ENCODE data around the gene CEACAM16.
"Not testable (repeated sequence)": the region's sequence is repeated elsewhere in the genome, so short reads cannot be mapped to it uniquely, and the experiment has no call there.

The CEACAM16 gene

GRCh38 chr19:44704982-44705381 lies 6.0 kb downstream of the CEACAM16 start:
- no peak for DNase-seq

DNA sequence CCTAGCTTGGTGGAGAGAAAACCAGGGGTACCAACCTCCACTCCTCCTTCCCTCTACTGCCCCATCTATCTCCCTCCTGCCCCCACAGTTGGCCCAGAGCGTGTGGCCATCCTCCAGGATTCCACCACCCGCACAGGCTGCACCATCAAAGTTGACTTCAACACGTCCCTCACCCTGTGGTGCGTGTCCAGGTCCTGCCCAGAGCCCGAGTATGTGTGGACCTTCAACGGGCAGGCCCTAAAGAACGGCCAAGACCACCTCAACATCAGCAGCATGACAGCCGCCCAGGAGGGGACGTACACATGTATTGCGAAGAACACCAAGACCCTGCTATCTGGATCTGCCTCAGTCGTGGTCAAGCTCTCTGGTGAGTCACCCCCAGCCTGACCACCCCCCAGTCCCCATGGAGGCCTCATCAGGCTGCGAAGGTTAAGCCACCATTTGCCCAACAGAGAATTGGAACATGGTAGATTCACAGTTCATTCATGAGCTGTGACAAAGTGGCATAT lies 6.6 kb downstream of the CEACAM16 start:
- no peak for DNase-seq

DNA sequence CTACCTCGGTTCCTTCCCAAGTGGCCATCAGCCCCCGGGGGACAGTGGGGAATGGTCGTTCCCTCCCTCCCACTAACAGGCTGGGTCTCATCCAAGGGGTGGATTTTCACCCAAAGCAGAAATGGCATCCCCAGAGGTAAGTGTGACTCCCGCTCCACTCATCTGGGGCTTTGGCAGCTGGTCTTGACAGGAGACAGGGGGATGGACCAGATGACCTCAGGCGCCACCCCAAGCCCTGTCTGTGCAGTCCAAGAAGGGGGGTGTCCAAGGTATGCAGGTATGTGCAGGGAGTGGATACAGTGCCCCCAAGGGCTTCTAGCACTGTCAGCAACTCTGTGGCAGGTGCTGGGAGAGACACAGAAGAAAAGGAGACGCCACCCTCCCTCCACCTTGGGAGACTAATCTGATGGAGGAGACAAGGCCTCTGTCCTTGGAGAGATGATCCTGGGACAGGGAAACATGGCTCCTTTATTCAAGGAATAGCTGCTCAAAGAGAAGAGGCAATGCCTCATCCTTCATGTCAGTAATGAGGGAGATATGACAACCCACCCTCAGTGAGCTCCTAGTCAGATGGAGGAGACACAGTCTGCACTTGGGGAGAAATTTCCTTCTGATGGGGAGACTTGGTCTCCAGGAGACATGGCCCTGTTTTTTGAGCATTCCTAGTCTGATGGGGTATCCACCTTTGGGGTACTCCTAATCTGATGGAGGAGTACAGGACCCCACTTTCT lies 7.7 kb downstream of the CEACAM16 start:
- no peak for DNase-seq

- no peak for DNase-seq
Observed at GRCh38 chr19:44707794-44708193, 8.8 kb downstream of the CEACAM16 start.

- DNase-seq = no peak
Observed at GRCh38 chr19:44708940-44709339, 10.0 kb downstream of the CEACAM16 start.

GRCh38 chr19:44709434-44710266 lies 10.7 kb downstream of the CEACAM16 start:
- DNase-seq = not testable (repeated sequence)

GRCh38 chr19:44710483-44710882 lies 11.5 kb downstream of the CEACAM16 start:
- DNase-seq = no peak

DNA sequence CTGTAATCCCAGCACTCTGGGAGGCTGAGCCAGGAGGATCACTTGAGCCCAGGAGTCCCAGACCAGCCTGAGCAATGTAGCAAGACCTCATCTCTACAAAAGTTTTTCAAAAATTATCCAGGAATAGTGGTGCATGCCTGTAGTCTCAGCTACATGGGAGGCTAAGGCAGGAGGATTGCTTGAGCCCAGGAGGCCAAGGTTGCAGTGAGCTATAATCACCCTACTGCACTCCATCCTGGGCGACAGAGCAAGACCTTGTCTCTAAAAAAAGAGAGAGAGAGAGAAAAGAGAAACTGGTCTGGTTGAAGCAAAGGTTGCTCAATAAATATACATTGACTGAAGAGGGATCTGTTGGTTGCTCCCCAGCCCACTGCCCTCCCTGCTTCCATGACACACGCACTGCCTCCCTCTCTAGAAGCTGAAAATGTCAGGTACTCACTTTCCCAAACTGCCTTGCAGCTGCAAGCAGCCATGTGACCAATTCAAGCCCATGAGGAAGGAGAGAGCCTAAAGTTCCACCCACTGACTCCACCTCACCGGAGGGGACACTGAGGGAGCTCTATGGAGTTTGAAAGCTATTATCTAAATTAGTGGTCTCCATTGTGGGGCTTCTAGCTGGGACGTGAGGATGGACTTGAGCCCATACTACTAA lies 14.0 kb downstream of the CEACAM16 start:
- DNase-seq = no peak

DNA sequence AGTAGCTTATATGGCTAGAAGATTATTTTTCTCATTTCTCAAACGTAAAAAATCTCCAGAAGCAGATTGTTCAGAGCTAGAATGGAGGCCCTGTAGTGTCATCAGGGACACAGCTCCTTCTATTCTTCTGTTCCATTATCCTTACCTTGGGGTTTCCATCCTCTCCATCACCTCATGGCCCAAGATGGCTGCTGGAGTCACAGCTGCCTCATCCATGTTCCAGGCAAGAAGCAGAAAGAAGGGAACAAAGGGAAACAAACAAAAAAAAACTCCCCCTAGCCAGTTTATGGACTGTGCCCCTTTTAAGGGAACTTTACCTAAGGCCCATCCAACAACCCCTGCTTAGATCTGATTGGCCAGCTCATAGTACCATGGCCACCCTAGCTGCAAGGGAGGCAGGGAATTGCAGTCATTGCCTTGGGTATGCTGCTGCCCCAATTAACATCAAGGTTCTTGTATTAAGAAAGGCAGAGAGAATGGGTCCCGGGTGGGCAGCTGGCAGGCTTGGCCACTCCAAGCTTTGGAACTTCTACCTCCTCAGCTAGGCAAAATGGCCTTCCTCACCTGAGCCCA lies 15.7 kb downstream of the CEACAM16 start:
- DNase-seq = no peak

DNA sequence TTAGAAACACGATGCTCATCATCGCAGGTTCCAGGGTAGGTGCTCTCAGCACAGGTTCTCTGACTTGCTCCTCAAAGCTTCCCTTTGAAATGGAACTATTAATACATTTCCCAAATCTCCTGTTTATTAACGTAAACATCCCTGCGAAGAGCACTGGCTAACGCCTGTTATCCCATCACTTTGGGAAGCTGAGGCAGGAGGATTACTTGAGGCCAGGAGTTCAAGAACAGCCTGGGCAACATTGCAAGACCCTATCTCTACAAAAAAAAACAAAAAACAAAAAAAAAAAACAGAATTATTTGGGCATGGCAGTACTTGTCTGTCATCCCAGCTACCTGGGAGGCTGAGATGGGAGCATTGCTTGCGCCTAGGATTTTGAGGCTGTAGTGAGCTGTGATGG lies 18.7 kb downstream of the CEACAM16 start:
- no peak for DNase-seq

GRCh38 chr19:44718441-44719261 lies 19.7 kb downstream of the CEACAM16 start:
- no peak for DNase-seq

GRCh38 chr19:44719262-44719701 lies 20.3 kb downstream of the CEACAM16 start:
- DNase-seq = no peak

DNA sequence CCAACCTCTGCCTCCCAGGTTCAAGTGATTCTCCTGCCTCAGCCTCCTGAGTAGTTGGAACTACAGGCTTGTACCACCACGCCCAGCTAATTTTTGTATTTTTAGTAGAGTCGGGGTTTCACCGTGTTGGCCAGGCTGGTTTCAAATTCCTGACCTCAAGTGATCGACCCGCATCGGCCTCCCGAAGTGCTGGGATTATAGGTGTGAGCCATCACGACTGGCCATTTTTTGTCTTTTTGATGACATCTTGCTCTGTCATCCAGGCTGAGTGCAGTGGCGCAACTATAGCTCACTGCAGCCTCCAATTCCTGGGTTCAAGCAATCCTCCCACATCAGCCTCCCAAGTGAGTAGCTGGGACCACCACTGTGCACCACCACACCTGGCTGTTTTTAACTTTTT lies 21.4 kb downstream of the CEACAM16 start:
- not testable (repeated sequence) for DNase-seq

GRCh38 chr19:44720945-44721344 lies 22.0 kb downstream of the CEACAM16 start:
- DNase-seq = no peak

DNA sequence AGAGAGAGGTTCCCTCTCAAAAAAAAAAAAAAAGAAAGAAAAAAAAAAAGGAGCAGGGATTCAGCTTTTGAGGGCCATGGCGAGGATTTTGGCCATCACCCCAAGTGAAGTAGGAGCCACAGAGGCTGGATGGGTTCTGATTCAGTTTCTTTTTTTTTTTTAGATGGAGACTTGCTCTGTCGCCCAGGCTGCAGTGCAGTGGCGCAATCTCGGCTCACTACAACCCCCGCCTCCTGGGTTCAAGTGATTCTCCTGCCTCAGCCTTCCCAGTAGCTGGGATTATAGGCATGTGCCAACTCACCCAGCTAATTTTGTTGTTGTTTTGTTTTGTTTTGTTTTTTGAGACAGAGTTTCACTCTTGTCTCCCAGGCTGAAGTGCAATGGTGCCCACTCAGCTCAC lies 22.4 kb downstream of the CEACAM16 start:
- not testable (repeated sequence) for DNase-seq

DNA sequence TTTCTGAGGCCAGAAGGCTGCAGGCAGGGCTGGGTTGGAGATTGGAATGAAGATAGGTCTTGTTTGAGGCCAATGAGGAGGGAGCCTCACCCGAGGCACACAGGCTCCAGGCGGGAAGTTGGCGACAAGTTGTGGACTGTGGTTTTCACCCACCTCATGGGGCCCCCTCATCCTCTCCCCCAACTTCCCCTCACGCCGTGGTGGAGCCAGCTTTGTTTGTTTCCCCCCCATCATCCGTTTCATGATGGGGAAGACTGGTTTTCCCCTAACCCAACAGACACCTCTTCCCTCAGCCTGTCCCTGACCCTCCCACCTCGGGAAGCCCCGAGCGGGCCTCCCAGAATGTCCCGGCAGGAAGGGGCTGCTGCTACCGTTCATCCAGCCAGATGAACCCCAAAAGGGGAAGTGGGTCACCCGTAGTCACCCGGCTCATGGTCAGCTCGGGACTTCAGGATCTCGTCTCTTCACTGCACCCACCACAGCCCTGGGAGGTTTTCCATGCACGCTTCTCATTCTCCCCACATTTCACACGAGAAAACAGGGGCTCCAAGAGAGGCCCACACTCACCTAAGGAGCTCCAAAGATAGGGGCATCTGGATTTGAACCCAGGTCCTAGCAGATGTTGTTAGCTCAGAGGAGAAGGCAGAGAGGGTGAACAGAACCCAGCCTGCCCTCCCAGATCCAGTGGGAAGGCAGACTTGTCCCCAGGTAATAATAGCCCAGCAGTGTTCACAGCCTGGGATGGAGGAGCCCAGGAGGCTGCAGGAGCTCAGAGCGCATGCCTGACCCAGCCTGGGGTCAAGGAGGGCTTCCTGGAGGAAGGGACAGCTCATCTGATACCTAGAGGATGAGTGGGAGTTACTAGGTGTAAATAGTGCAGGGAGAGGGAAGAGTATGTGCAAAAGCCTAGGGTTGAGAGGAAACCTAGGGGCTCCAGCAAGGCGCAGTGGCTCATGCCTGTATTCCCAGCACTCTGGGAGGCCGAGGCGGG lies 23.5 kb downstream of the CEACAM16 start:
- DNase-seq = peak in 1 of 2 donors; percentile 46

DNA sequence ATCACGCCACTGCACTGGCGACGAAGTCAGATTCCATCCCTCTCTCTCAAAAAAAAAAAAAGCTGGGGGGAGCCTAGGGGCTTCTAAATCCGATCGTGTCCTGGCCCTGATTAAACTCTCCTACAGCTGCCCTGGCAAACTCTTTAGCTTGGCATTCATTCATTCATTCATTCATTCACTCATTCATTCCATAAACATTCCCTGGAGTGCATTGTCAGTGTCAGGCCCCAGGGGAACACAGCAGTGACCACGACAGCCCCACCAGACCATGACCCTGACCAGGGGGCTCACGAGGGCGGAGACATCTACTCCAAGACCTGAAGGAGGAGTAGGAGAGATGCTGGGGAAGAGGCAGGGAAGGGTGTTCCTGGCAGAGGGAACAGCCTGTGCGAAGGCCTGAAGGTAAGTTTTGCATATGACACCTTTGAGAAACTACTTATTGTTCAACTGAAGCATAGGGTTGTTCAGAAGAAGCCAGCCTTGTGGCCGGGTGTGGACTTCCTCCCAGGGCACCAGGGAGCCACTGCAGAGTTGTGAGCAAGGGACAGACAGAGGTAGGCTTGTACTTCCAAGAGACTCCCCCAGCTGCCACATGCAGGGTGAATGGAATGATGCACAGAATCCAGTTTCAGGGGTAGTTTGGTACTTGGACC lies 24.5 kb downstream of the CEACAM16 start:
- no peak for DNase-seq

DNA sequence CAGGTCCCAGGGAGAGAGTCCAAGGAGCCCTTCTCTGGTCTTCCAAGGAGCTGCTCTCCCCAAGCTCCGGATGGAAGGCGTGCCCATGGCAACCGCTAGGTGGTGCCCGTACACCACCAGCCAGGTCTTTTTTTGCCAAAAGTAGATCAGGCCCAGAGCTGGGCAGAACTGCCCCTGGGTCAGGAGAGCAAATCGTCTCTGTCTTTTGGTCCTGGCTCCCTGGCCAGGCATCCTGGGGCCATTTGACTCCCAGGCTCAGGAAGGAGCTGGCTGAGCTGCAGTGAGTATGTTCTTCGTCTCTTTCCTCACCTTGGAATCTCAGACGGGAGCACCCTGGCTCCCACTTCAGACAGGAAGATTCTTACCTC lies 25.0 kb downstream of the CEACAM16 start:
- DNase-seq = peak; percentile 85

- no peak for DNase-seq
Observed at GRCh38 chr19:44725251-44725650, 26.3 kb downstream of the CEACAM16 start.

- no peak for DNase-seq
Observed at GRCh38 chr19:44725684-44726083, 26.7 kb downstream of the CEACAM16 start.

Measured in CD4-positive, alpha-beta T cell treated with Interleukin-4 for 1 hour (primary cell).